MM.1S (cell line): Measurements from ENCODE around the gene KLK10.

Experiments used
- DNase-seq: peaks from one replicate; pipeline ENCODE4 v3.0.0-alpha.2; 2015
- H2AFZ ChIP-seq: fragments of 300-600 bp; sonication (generic); 2 replicates; pipeline ENCODE4 v1.6.0; 2016; ENCODE audit warnings: antibody characterized with exemption, low read length
- H3F3A ChIP-seq: fragments of 300-600 bp; sonication (generic); 2 replicates; pipeline ENCODE4 v1.6.1; 2016; ENCODE audit warnings: mild to moderate bottlenecking, antibody characterized with exemption, low read length, moderate library complexity, mixed read lengths; ENCODE audit not compliant: insufficient read depth
- H3K27ac ChIP-seq: fragments of 300-600 bp; sonication (generic); 2 replicates; pipeline ENCODE4 v1.5.1; 2016; ENCODE audit warnings: mild to moderate bottlenecking, low read length
- H3K27me3 ChIP-seq: fragments of 300-600 bp; sonication (generic); replicated peaks from 2 replicates; pipeline ENCODE4 v1.6.0; 2016; ENCODE audit warnings: low read length; ENCODE audit not compliant: insufficient read depth
- H3K36me3 ChIP-seq: fragments of 300-600 bp; sonication (generic); replicated peaks from 2 replicates; pipeline ENCODE4 v1.6.1; 2016; ENCODE audit warnings: mild to moderate bottlenecking, low read length, mixed read lengths; ENCODE audit not compliant: insufficient read depth
- H3K4me1 ChIP-seq: fragments of 300-600 bp; sonication (generic); 2 replicates; pipeline ENCODE4 v1.6.1; 2016; ENCODE audit warnings: low read length, mixed read lengths
- H3K4me2 ChIP-seq: fragments of 300-600 bp; sonication (generic); 2 replicates; pipeline ENCODE4 v1.6.0; 2016; ENCODE audit warnings: low read depth, low read length
- H3K4me3 ChIP-seq: fragments of 300-600 bp; sonication (generic); 2 replicates; pipeline ENCODE4 v1.5.1; 2016; ENCODE audit warnings: low read length, mixed read lengths
- H3K79me2 ChIP-seq: fragments of 300-600 bp; sonication (generic); 2 replicates; pipeline ENCODE4 v1.6.1; 2016; ENCODE audit warnings: mixed run types, low read length, mixed read lengths
- H3K9ac ChIP-seq: fragments of 300-600 bp; sonication (generic); 2 replicates; pipeline ENCODE4 v1.6.1; 2016; ENCODE audit warnings: low read length, mixed read lengths
- H3K9me2 ChIP-seq: fragments of 300-600 bp; sonication (generic); replicated peaks from 2 replicates; pipeline ENCODE4 v1.6.1; 2016; ENCODE audit warnings: mild to moderate bottlenecking, low read length, mixed read lengths; ENCODE audit not compliant: insufficient read depth
- H3K9me3 ChIP-seq: fragments of 300-600 bp; sonication (generic); replicated peaks from 2 replicates; pipeline ENCODE4 v1.6.1; 2016; ENCODE audit warnings: mild to moderate bottlenecking, low read length, mixed read lengths; ENCODE audit not compliant: insufficient read depth
- H4K20me1 ChIP-seq: fragments of 300-600 bp; sonication (generic); 2 replicates; pipeline ENCODE4 v1.6.1; 2016; ENCODE audit warnings: mild to moderate bottlenecking, low read length, moderate library complexity, mixed read lengths; ENCODE audit not compliant: insufficient read depth
- EZH2 ChIP-seq: fragments of 300-600 bp; sonication (generic); optimal IDR thresholded peaks from 2 replicates; pipeline ENCODE3; 2017; ENCODE audit warnings: low read depth, mild to moderate bottlenecking, antibody characterized with exemption, low read length, mixed read lengths
- EZH2phosphoT487 ChIP-seq: fragments of 300-600 bp; sonication (generic); IDR thresholded peaks from 2 replicates; pipeline ENCODE4 v1.6.1; 2018; ENCODE audit warnings: antibody characterized with exemption, low read length
- TF ChIP-seq, protein P1 (sequence below): fragments of 300-600 bp; sonication (generic); IDR thresholded peaks from 2 replicates; pipeline ENCODE4 v1.5.1; 2016; ENCODE audit warnings: antibody characterized with exemption, low read length, mixed read lengths

The KLK10 gene

GRCh38 chr19:50981587-50982146 lies 37.8 kb downstream of the KLK10 start:
- H3K9me3 ChIP-seq: no peaks in the 10 kb centered on the region
- H3K9me2 ChIP-seq: no peaks in the 10 kb centered on the region
- no peak overlapping the region for H3K9ac ChIP-seq
- H3F3A ChIP-seq: no peaks in the 10 kb centered on the region
- H2AFZ ChIP-seq: no peak overlapping the region
- no peaks in the 10 kb centered on the region for H3K36me3 ChIP-seq
- DNase-seq: no peak
- H3K27ac ChIP-seq: no peak overlapping the region
- no peak overlapping the region for H3K4me3 ChIP-seq
- no peaks in the 10 kb centered on the region for H3K4me1 ChIP-seq
- no peaks in the 10 kb centered on the region for H3K79me2 ChIP-seq
- H3K27me3 ChIP-seq: peaks cover 8% of the 10 kb centered on the region; the same call in 1 of the 2 replicates
- H4K20me1 ChIP-seq: no peaks in the 10 kb centered on the region
- TF ChIP-seq, protein P1, sequence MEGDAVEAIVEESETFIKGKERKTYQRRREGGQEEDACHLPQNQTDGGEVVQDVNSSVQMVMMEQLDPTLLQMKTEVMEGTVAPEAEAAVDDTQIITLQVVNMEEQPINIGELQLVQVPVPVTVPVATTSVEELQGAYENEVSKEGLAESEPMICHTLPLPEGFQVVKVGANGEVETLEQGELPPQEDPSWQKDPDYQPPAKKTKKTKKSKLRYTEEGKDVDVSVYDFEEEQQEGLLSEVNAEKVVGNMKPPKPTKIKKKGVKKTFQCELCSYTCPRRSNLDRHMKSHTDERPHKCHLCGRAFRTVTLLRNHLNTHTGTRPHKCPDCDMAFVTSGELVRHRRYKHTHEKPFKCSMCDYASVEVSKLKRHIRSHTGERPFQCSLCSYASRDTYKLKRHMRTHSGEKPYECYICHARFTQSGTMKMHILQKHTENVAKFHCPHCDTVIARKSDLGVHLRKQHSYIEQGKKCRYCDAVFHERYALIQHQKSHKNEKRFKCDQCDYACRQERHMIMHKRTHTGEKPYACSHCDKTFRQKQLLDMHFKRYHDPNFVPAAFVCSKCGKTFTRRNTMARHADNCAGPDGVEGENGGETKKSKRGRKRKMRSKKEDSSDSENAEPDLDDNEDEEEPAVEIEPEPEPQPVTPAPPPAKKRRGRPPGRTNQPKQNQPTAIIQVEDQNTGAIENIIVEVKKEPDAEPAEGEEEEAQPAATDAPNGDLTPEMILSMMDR: no peak
- TF ChIP-seq EZH2phosphoT487: no peak
- TF ChIP-seq EZH2: no peak
- no peak overlapping the region for H3K4me2 ChIP-seq

GRCh38 chr19:50980208-50980607 lies 39.3 kb downstream of the KLK10 start:
- H3K9me2 ChIP-seq: no peaks in the 10 kb centered on the region
- H3K9ac ChIP-seq: no peak overlapping the region
- no peaks in the 10 kb centered on the region for H3K36me3 ChIP-seq
- H3K4me1 ChIP-seq: no peaks in the 10 kb centered on the region
- no peak overlapping the region for H2AFZ ChIP-seq
- no peaks in the 10 kb centered on the region for H3K79me2 ChIP-seq
- TF ChIP-seq EZH2 (no peak), EZH2phosphoT487 (no peak)
- TF ChIP-seq, protein P1: no peak
- no peak overlapping the region for H3K4me2 ChIP-seq
- no peak for DNase-seq
- no peaks in the 10 kb centered on the region; the same call in 1 of the 2 replicates for H3K27me3 ChIP-seq
- no peaks in the 10 kb centered on the region for H3F3A ChIP-seq
- H4K20me1 ChIP-seq: no peaks in the 10 kb centered on the region
- H3K9me3 ChIP-seq: no peaks in the 10 kb centered on the region
- no peak overlapping the region for H3K4me3 ChIP-seq
- H3K27ac ChIP-seq: no peak overlapping the region

GRCh38 chr19:50979758-50980157 lies 39.8 kb downstream of the KLK10 start:
- no peak overlapping the region for H2AFZ ChIP-seq
- H3K4me2 ChIP-seq: no peak overlapping the region
- no peak overlapping the region for H3K9ac ChIP-seq
- no peaks in the 10 kb centered on the region for H3K4me1 ChIP-seq
- no peaks in the 10 kb centered on the region for H3K36me3 ChIP-seq
- TF ChIP-seq EZH2 (no peak), EZH2phosphoT487 (no peak)
- TF ChIP-seq, protein P1: no peak
- H3K27ac ChIP-seq: no peak overlapping the region
- H3K9me2 ChIP-seq: no peaks in the 10 kb centered on the region
- H3K4me3 ChIP-seq: no peak overlapping the region
- H3F3A ChIP-seq: no peaks in the 10 kb centered on the region
- H4K20me1 ChIP-seq: no peaks in the 10 kb centered on the region
- H3K9me3 ChIP-seq: no peaks in the 10 kb centered on the region
- no peaks in the 10 kb centered on the region for H3K27me3 ChIP-seq
- H3K79me2 ChIP-seq: no peaks in the 10 kb centered on the region
- DNase-seq: no peak
